ENCODE data around the gene TAS2R40. TPM values are rescaled to one million over a fixed set of nuclear protein-coding genes. Genes with fewer than 3 reads are reported as not detected.

The TAS2R40 gene
- total RNA-seq, 1 experiment from 2014 or later, result not detected

DNA sequence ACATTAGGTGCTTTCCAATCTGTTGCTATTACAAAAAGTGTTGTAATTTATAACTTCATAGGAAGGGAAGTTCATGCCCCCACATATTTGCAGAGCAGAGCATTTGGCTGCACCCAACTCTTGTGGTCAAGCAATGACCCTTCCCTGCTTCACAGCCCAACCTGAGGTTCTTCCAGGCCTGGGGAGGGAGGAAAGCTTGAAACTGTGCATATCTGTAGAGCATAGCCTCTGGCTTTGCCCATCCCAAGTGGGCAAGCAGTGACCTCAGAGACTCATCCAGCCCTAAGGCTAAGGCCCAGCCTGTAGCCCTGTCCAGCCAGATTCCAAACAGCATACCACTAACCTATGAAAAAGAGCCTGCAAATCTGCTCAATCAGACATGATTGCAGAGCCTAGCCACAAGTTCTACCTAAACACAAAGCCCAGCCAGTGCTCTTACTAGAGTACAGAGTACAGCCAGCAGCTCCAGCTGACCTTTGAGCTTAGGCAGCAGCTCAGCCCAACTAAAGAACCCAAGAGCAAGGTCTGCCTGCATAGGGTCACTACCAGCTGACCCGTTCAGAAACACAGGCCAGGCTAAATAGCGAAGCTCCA lies 27.0 kb downstream of the TAS2R40 start:
- H3K36me3 Mint-ChIP-seq (ENCODE audit: insufficient read depth, unreplicated experiment), result no peaks in the 10 kb centered on the region
- DNase-seq, result peak; percentile 46
- intact Hi-C loops (cut with micrococcal nuclease; ENCODE audit: unreplicated experiment), result loop anchor here (2.0 to 10.0 kb wide), 2 partner anchors 14 to 246 kb away; partner anchors contain the start of gene GSTK1
- CTCF ChIA-PET, result no interaction called here
- no TSS peak for BruUV-seq (replicated peaks)
- H3K4me1 Mint-ChIP-seq (ENCODE audit: low read depth, unreplicated experiment), result peaks cover 54% of the 10 kb centered on the region
- H3K9me3 Mint-ChIP-seq (ENCODE audit: low read depth, unreplicated experiment), result peaks cover 3% of the 10 kb centered on the region
- no peak overlapping the region for H3K4me3 Mint-ChIP-seq (ENCODE audit: low read depth, unreplicated experiment)
- H3K27me3 Mint-ChIP-seq (ENCODE audit: unreplicated experiment), result no peaks in the 10 kb centered on the region
- TF ChIP-seq, protein P1, sequence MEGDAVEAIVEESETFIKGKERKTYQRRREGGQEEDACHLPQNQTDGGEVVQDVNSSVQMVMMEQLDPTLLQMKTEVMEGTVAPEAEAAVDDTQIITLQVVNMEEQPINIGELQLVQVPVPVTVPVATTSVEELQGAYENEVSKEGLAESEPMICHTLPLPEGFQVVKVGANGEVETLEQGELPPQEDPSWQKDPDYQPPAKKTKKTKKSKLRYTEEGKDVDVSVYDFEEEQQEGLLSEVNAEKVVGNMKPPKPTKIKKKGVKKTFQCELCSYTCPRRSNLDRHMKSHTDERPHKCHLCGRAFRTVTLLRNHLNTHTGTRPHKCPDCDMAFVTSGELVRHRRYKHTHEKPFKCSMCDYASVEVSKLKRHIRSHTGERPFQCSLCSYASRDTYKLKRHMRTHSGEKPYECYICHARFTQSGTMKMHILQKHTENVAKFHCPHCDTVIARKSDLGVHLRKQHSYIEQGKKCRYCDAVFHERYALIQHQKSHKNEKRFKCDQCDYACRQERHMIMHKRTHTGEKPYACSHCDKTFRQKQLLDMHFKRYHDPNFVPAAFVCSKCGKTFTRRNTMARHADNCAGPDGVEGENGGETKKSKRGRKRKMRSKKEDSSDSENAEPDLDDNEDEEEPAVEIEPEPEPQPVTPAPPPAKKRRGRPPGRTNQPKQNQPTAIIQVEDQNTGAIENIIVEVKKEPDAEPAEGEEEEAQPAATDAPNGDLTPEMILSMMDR (IDR thresholded peaks at IDR 0.05; ENCODE audit: unreplicated experiment), result no peak
- peak overlapping the region; percentile 37 for H3K27ac Mint-ChIP-seq (ENCODE audit: unreplicated experiment)

DNA sequence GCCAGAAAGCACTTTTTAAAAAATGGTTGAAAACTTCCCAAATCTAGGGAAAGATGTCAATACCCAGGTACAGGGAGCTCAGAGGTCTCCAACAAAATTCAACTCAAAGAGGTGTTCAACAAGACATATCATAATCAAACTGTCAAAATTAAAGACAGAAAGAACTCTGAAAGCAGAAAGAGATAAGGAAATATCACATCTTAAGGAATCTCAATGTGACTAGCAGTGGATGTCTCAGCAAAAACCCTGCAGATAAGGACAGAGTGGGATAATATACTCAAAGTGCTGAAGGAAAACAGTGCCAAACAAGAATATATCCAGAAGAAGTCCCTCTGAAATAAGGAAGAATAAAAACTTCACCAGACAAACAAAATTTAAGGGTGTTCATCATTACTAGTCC lies 28.4 kb downstream of the TAS2R40 start:
- Mint-ChIP-seq H3K4me1 (ENCODE audit: low read depth, unreplicated experiment) (peaks cover 53% of the 10 kb centered on the region), H3K4me3 (ENCODE audit: low read depth, unreplicated experiment) (no peak overlapping the region), H3K9me3 (ENCODE audit: low read depth, unreplicated experiment) (peaks cover 6% of the 10 kb centered on the region), H3K27me3 (ENCODE audit: unreplicated experiment) (no peaks in the 10 kb centered on the region), H3K36me3 (ENCODE audit: insufficient read depth, unreplicated experiment) (no peaks in the 10 kb centered on the region), H3K27ac (ENCODE audit: unreplicated experiment) (no peak overlapping the region)
- TF ChIP-seq, protein P1 (IDR thresholded peaks at IDR 0.05; ENCODE audit: unreplicated experiment), result no peak
- BruUV-seq (replicated peaks), result no TSS peak
- CTCF ChIA-PET, result interaction anchor here (0.6 kb wide), 1 partner anchor 39 kb away, joined by 6 read pairs; no protein-coding TSS in a partner anchor
- no peak for DNase-seq
- intact Hi-C loops (cut with micrococcal nuclease; ENCODE audit: unreplicated experiment), result no loop called here

DNA sequence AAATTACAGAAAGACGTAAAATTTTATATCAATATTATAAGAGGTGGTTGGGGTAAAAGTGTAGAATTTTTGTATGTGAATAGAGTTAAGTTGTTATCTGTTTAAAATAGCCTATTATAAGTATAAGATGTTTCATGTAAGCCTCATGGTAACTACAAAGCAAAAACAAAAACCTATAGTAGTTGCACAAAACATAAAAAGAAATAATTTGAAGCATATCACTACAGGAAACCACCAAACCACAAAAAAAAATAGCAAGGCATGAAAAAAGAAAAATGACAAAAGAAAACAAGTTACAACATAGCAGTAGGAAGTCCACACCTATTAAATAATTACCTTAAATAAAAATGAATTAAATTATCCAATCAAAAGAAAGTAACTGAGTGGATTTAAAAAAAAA lies 29.0 kb downstream of the TAS2R40 start:
- Mint-ChIP-seq H3K4me3 (ENCODE audit: low read depth, unreplicated experiment) (no peak overlapping the region), H3K27ac (ENCODE audit: unreplicated experiment) (no peak overlapping the region), H3K27me3 (ENCODE audit: unreplicated experiment) (no peaks in the 10 kb centered on the region), H3K4me1 (ENCODE audit: low read depth, unreplicated experiment) (peaks cover 53% of the 10 kb centered on the region), H3K36me3 (ENCODE audit: insufficient read depth, unreplicated experiment) (no peaks in the 10 kb centered on the region), H3K9me3 (ENCODE audit: low read depth, unreplicated experiment) (peaks cover 6% of the 10 kb centered on the region)
- CTCF ChIA-PET, result interaction anchor here (0.6 kb wide), 1 partner anchor 71 kb away, joined by 4 read pairs; no protein-coding TSS in a partner anchor
- BruUV-seq (replicated peaks), result no TSS peak
- TF ChIP-seq, protein P1 (IDR thresholded peaks at IDR 0.05; ENCODE audit: unreplicated experiment), result no peak
- intact Hi-C loops (cut with micrococcal nuclease; ENCODE audit: unreplicated experiment), result no loop called here
- DNase-seq, result no peak

DNA sequence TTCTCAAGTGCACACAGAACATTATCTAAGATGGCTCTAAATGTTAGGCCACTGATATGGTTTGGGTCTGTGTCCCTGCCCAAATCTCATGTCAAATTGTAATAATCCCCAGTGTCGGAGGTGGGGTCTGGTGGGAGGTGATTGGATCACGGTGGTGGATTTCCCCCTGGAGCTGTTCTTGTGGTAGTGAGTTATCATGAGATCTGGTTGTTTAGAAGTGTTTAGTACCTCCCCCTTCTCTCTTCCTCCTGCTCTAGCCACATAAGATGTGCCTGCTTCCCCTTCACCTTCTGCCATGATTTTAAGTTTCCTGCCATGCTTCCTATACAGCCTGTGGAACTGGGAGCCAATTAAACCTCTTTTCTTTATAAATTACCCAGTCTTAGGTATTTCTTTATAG lies 30.2 kb downstream of the TAS2R40 start:
- H3K27me3 Mint-ChIP-seq (ENCODE audit: unreplicated experiment), result no peaks in the 10 kb centered on the region
- TF ChIP-seq, protein P1 (IDR thresholded peaks at IDR 0.05; ENCODE audit: unreplicated experiment), result no peak
- CTCF ChIA-PET, result no interaction called here
- H3K4me1 Mint-ChIP-seq (ENCODE audit: low read depth, unreplicated experiment), result peaks cover 44% of the 10 kb centered on the region
- no peaks in the 10 kb centered on the region for H3K36me3 Mint-ChIP-seq (ENCODE audit: insufficient read depth, unreplicated experiment)
- no peak for DNase-seq
- H3K9me3 Mint-ChIP-seq (ENCODE audit: low read depth, unreplicated experiment), result peaks cover 6% of the 10 kb centered on the region
- H3K27ac Mint-ChIP-seq (ENCODE audit: unreplicated experiment), result no peak overlapping the region
- no peak overlapping the region for H3K4me3 Mint-ChIP-seq (ENCODE audit: low read depth, unreplicated experiment)
- BruUV-seq (replicated peaks), result no TSS peak
- intact Hi-C loops (cut with micrococcal nuclease; ENCODE audit: unreplicated experiment), result no loop called here
